NCI-H748 (cell line): ENCODE results near the gene RRAGD.
A peak's percentile ranks its signal among the peaks of the same experiment; 100 is the strongest.

Experiments used
- DNase-seq: peaks from one replicate; lab custom pipeline; 2025; ENCODE audit not compliant: unreplicated experiment; lab: John Stamatoyannopoulos, UW

RRAGD gene

DNA sequence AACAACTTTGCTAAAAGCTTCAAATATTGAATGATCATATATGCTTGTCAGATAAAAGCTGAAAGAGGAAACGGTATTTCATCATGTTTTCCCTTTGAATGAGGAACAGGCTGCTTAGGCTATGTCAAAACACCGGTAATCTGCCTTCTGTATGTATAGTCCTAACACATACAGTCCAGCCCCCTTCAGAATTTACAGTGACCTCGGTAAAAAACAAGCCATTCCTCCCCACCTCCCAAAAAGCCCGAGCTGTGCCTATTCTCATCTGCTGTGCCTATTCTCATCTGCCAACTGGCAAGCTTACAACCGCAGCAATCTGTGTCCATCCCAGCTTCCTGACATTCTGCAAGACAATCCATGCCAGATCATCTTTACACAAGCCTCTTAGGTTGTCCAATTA is 32.8 kb downstream of the RRAGD start:
- no peak for DNase-seq

DNA sequence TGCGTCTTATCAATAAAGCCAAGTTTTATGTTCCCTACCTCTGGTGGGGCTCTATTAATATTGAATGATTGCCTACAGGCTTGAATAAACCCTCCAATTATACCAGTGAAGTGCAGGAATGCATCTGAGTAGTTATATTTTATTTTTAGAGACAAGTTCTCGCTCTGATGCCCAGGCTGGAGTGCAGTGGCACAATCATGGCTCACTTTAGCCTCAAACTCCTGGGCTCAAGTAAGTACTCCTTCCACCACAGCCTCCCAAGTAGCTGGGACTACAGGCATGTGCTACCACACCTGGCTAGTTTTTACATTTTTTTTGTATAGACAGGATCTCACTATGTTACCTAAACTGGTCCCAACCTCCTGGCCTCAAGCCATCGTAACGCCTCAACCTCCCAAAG is 33.4 kb downstream of the RRAGD start:
- no peak for DNase-seq

DNA sequence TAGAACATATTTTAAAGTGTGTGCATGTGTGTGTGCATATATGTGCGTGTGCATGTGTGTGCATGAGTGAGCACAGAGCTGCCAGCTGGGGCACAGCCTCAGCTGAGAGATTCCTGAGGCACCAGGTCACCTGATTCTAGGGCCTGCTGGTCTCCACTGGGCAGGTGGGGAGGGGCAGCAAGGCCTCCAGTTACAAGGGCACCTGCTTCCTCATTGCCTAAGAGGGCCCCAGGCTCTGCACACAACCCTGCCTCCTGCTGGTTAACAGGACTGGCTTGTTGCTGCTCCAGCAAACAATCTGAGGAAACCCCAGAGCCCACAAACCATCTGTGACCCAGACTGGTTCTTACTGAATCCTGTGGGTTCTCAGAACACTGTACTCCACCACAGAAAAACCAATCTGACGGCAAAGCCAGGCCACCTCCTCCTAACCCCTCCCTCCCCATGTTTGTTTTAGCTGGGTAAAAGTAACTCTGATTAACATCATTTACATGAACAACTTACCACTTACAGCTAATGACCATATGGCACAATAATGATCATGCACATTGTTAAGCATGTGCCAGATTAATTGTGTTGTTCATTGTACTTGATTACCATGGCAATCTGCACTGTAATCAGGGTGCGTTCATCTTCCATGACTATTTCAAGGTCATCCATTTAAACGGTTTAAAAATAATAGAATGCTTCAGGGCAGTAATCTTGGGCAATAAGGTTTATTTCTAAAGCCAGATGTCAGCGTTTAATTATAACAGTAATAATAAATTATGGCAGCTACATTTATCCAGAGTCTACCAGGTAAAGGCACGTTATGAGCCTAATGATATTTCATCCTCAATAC is 36.4 kb downstream of the RRAGD start:
- DNase-seq: peak; percentile 93

DNA sequence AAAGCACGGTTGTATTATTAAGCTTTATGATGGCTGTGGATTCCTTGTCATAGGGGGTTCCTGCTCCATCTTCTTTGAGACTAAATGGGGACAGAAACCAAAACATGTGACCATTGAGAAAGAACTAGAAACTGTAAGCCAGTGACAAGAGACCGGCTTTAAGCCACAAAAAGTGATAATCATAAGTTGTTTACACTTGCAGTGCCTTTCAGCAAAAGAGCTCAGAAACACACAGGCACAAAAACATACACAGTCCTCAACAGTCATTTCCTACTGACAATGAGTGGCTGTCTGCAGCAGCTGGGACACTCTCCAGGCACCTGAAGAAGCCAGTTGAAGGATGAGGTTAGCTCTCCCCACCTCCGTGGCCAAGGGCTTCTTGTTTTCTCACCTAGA is 39.6 kb downstream of the RRAGD start:
- no peak for DNase-seq

DNA sequence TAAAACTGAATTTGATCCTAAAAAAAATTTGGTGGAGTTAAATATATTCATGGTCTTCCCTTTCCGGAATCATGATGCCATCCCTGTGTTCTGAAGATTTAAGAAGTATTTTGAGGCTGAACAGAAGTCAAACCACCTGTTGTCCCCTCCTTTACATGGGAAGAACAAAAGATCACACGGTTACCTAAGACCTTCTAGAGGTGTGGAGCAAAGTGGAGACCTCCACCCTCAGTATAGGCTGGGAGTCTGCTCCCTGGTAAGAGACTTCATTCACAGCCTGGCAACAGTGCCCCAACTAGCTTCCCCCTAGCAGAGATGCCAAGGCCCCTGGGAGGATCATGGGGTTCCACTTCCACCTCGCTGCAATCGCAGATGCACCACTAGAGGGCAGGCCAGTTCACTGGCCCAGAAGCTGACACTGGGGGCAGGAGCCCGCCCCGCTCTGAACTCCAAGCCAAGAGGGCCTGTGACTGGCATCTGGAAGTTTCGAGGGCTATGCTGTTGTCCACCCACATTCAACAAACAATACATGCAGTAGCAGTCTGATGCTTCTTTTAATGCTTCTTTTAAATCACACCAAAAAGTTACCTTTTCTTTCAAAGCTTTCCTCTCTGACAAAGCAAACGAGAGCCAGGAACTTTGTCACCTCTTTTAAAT is 40.1 kb downstream of the RRAGD start:
- peak; percentile 67 for DNase-seq

DNA sequence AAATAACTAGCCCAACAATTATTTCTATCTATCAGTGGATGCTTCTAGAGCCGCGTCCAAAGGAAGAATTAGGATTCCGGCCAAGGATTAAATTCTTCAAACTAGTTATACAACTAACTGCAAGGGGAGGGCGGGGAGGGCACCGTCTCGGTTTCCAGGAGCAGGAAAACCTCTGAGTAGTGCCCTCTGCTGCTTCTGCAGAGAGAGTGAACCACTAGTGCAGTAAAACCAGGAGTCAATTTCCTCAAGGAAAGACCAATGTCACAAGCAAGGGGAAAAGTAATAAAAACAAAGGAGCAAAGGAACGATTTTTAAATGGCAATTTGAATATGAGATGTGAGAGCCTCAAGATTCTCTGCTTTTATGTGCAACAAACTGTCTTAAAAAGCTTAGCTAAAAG is 43.1 kb downstream of the RRAGD start:
- no peak for DNase-seq

DNA sequence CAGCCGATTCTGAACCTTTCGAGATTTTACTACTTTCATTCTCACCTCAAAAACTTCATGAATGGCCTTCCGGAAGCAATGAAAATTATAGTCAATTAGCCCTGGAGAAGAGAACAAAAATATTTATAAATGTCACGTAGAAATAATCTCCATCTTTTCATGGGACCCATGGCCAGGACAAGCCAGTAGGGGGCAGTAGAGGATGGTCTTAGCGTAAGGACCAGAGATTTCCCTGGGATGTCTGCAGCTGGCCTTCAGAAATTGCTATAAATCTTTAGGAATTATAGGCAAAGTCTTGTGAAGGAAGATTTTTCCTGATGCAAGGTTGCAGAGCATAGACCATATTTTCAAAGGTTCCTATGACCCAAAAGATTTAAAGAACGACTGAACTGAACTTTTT is 44.0 kb downstream of the RRAGD start:
- peak; percentile 59 for DNase-seq

DNA sequence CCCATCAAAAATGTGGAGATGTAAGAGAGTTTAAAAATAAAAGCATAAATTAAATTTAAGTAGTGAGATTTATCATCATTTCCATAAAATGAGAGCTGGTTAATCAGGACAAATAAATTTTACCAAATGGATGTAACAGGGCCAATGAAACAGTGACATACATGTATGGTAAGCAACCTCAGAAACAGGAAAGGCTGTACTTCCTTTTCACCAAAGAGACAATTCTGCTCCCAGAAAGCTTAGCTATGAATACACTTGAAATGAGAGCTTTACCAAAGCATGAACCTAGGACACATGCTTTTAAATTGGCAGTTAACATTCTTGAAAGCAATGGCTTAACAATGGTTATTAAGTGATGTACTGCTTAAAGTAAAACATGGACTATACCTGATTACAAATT is 47.5 kb downstream of the RRAGD start:
- DNase-seq: no peak

DNA sequence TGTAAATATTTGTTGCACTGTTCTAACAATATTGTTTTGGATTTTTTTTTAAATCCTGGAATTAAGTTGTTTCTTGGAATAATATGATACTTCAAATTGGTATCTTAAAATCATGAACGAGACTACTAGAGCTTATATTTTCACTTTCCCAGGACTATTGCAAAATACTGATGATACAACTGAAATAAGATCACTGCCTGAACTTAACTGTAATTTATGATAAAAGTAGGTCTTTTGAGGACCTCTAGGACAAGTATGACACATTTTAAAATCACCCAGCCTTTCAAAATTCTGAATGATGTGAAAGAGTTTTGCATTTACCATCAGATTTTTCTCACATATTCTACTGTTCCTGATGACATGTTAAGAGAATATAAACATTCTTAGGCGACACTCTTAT is 50.9 kb downstream of the RRAGD start:
- no peak for DNase-seq

DNA sequence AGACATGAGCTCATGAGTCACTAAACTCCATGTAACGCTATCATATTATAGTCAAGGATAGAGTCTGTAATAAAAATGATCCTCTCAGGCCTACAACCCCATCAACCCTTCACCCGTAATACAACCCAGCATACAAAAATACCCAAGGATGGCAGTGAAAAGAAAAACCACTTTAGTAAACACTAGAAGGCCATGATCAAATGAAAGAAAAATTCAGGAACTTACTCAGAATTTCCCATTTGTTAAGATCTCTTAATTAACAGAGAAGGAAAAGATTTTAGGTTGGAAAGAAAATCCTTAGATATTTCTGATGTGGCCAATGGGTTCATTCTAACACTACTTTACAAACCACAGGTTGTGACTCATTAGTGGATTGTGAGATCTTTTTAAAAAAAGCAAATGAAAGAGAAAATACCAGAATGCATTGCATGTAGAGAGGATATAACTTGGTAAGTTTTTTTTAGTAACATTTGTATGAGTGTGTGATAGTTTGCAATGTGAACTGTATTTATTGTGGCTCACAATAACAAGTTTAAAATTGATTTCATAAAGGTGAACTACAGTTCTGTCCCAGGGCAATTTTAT is 51.6 kb downstream of the RRAGD start:
- no peak for DNase-seq

DNA sequence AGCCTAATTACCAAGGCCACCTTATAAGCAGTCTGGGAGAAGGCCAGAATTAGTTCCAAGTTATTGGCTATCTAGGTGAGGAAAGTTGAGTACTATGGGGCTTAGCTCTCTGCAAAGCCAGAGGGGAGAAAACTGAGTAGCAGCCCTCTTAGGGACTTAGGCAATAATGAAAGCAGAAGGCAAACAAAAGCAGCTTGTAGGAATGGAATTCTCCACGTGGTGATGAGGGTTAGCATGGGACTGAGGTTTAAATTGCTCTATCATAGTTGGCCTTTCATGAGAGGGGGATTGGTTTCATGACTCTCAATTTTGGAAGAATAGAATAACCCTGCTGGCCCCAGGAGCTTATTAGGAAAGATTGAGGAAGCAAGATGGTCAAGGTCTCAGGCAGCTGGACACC is 52.5 kb downstream of the RRAGD start:
- no peak for DNase-seq

DNA sequence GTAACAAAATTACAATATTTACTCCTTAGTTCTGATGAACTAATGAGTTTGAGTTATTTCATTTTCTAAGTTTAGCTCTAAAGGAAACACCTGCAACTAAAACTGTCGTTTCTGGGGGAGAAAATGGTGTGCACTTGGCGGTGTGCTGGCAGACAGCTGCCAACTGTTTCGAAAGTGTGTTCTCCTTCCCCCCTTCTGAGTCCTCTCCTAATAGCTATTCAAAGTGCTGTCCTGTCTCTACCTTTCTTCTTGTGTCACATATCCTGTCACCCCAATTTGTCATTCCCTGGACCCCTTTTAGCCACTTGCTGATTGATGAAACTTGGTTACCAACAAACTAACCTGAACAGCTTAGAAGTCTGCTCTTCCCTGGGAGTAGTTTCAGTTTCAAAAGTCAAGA is 54.7 kb downstream of the RRAGD start:
- no peak for DNase-seq

DNA sequence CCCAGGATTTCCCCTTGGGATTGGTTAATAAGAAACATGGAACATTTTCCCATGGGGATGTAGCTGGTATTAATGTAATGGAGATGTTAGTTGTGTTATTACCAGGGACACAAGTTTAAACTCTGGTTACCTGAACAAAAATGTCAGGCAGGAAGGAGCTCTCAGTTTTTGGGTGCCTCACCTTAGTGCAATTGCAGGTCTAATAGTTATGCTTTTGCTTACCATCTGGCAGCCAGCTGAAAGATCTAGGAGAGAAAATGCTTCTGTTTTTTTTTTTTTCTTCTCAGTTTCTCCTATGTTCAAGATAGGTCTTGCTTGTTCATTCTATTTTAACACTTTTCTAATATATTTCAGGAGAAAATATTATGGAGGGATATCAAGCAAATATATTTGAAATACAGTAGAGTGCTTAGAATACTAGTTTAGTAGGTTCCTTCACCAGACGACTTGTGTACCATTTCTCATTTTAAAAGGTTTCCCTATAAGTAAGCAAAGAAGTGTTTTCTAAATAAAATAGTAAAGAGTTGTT is 55.4 kb downstream of the RRAGD start:
- no peak for DNase-seq

DNA sequence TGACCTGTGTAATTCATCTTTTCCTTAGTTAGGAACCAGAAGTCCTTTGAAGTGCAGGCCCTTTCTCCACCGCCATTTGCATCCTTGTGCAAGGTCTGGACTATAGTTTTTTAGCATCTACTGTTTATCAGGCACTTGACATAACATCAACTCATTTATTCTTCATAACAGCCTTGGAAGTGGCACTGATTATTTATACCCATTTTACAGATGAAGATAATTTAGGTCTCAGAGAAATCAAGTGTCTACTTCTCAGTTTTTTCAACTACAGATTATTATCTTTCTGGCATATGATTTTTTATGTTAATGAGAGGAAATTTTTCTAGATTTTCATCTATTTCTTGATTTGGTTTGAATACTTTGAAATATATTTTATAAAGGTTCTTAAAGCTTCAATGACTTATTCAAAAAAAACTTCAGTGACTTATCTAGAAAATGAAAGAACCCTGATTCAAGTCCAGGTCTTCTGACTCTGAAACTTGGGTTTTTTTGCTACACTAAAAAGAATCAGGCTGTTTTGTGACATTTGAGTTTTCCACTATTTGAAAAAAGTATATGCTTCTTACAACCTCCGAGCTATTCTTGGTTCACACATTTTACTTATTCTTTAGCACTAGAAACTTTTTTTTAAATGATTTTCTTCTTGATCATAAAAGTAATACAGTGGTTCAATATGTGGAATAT is 56.4 kb downstream of the RRAGD start:
- no peak for DNase-seq

DNA sequence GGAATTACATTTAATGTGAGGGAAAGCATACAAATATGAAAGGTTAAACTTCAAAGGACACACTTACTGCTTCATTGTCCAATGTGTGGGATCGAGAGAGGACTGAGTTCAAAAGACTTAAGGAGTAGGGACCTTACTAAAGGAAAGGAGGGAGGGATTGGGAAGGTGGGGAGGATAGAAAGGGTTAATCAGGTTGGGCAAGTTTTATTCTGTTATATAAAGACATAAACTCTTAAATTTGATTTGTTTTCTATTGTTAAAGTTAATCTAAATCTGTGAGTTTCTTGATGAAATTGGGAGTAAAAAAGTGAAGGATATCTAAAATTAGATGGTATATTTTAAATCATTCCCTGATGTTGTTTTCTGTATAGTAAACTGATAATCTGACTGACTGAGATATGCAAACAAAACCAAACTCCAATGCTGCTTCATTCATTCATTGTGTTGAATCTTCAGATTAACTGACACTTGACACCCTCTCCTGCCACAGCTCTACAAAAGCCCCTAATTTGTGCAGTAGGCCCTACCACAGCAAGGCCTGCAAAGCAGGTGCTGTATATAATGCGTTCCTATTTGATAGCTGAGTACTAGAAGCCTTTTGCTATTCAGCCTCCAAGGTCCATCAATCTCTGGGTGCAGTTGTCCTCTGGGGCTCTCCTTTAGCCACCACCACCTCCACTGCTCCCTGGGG is 58.2 kb downstream of the RRAGD start:
- peak; percentile 94 for DNase-seq

DNA sequence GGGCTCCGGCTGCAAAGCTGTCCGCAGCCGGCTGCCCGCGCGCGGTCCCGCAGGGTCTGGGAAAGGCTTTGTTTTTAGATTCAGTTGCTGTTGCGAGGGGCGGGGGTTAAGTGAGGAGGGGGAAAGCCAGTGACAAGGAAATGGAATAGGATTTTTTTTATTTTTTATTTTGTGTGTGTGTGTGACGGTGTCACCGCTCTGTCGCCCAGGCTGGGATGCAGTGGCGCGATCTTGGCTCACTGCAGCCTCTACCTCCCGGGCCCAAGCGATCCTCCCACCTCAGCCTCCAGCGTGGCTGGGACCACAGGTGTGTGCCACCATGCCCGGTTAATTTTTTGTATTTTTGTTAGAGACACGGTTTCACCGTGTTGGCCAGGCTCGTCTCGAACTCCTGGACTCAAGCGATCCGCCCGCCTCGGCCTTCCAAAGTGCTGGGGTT is 58.9 kb downstream of the RRAGD start:
- DNase-seq: no peak

DNA sequence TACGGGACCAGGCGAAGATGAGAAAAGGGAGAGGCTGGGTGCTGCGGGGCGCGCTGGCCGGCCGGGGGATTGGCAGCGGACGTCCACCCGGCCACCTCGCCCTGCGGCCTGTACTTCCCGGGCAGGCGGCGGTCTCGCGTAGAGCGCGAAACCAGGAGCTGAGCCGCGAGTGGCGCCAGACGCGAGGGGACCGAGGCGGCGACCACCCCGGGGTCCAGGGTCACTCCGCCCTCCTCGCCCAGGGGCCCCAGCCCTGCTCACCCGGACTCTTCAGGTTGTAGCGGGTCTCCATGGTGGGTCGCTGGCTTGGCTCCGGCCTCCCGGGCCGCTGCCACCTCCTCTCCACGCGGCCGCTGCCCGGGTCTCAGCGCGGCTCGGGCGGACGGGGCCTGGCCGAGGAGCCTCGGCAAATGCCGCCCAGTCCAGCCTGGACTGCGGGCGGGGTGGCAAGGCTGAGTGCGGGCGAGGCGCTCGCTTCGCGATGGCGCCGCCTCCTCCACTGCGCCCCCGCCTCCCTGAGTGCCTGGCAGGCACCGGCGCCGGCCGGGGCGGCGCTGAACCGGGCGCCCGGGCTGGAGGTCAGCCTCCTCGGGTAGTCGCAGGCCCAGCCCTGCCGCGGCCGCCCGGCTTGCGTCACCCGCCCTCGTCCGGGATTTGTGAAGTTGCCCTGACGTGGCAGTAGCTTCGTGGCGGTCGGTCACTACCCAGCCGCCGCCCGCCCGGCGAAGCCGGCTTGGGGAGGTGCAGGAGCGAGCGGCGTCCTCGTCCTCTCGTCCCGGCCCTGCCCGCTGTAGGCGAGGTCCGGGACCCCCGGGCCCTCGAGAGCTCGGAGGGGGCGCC is 59.6 kb downstream of the RRAGD start, which contains the start of gene UBE2J1:
Gene UBE2J1 (minus strand): TSS at position 445 of the 840 bp plus-strand sequence. CDS start 153 bp downstream, at position 292.
- peak; percentile 87 for DNase-seq

DNA sequence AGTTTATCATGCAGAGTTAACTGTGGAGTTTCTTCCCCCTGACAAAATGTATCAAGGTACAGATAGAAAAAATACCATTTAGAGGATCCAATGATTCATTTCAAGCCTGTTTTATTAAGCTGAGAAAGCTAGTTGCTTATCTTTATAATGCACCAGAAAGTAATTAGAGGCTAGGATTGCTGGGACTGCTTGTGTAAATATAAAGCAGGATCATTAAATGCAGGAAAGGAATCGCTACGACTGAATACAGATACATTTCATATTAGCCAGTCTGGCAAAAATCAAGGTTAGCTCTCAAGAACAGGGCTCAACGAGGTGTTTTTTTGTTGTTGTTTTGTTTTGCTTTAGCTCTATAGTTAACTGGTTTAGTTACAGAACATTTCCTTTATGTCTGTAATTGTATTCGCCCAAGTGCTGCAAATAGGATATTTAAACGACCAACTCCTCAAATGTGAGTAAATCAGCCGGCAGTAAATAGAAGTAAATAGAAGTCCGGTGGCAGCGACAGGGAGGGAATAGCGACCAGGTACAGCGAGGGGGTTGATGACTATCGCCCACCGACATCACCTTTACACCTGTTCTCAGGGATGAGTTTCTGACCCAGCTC is 60.3 kb downstream of the RRAGD start:
- DNase-seq: peak; percentile 63

DNA sequence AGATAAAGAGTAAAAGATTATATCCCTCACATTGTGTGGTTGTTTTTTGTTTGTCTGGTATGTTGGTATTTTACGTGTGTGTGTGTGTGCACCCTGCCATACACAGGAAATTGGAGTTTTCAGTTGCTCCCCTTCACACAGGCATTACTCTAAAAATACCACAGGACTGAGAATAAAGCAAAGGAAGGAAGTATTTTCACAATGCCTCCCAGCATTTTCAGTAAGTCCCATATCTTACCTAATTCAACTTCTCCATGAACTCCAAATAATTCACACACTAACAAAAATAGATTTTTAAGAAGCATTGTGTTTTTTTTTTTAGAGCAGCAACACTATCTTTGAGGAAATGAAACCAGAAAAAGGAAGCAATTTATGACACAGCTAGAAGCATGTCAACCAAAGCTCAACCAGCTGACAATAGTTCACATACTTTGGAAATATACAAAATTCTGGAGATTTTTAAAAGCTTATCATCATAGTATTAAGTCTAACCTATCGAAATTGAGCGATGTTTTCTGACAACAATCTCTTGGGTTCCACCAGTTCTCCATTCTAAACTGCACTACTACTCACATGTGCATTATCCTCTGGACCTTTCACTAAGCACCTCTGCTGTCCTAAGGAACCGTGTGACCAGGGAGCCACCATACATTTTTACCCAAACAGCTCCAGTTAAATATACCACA is 61.6 kb downstream of the RRAGD start:
- DNase-seq: no peak
